Midbrain (tissue), 1 donor: Measurements from ENCODE around the gene ZC3H12A.

ENCODE experiments used
- DNase-seq: peaks from one replicate; lab custom pipeline; 2025; lab: John Stamatoyannopoulos, UW

ZC3H12A gene

DNA sequence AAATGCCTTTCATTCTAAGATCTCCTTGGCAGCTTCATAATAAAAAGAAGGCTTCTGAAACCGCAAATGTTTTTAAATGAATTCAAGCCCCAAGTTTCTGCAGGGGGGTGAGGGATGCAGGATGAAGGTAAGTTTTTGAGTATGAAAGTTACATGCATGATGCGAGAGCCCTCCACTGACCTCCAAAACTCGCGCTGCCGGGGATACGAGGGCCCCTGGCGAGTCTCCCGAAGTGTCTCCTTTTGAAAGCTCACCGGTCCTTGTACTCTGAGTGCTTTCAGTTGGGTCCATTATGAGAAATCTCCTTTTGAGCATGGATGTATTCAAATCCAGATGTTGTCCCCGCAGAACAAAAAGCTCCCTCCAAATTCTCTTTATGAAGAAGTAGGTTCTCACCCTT lies 18.9 kb upstream of the ZC3H12A start:
- DNase-seq = no peak

- DNase-seq = no peak
These were observed 17.8 kb upstream of the ZC3H12A start for GRCh38 chr1:37456614-37457013.

GRCh38 chr1:37458551-37458950 lies 15.8 kb upstream of the ZC3H12A start:
- no peak for DNase-seq

- no peak for DNase-seq
These were observed 12.5 kb upstream of the ZC3H12A start for GRCh38 chr1:37461698-37462436.

DNA sequence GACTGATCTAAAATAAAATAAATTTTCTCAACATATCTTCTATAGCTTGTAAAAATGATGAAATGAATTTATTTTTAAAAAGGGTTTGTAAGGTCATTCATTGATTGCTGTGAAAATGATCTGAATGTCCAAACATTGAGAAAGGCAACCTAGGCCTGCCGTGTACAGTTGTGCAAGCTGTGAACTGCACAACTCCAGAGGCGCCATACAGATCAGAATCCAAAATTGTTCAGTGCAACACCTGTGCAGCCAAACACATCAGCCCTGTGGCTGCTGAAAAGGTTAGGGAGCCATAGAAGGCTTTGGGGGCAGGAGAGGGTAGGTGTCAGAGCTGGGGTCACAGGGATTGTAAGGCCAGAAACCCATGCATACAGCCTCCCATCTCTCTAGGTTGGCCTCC lies 9.9 kb upstream of the ZC3H12A start:
- no peak for DNase-seq

- DNase-seq = peak; percentile 16
These were observed 8.5 kb upstream of the ZC3H12A start for GRCh38 chr1:37465593-37466517.

GRCh38 chr1:37468037-37468436 lies 6.3 kb upstream of the ZC3H12A start:
- DNase-seq = no peak

GRCh38 chr1:37469386-37469785 lies 5.0 kb upstream of the ZC3H12A start:
- no peak for DNase-seq

DNA sequence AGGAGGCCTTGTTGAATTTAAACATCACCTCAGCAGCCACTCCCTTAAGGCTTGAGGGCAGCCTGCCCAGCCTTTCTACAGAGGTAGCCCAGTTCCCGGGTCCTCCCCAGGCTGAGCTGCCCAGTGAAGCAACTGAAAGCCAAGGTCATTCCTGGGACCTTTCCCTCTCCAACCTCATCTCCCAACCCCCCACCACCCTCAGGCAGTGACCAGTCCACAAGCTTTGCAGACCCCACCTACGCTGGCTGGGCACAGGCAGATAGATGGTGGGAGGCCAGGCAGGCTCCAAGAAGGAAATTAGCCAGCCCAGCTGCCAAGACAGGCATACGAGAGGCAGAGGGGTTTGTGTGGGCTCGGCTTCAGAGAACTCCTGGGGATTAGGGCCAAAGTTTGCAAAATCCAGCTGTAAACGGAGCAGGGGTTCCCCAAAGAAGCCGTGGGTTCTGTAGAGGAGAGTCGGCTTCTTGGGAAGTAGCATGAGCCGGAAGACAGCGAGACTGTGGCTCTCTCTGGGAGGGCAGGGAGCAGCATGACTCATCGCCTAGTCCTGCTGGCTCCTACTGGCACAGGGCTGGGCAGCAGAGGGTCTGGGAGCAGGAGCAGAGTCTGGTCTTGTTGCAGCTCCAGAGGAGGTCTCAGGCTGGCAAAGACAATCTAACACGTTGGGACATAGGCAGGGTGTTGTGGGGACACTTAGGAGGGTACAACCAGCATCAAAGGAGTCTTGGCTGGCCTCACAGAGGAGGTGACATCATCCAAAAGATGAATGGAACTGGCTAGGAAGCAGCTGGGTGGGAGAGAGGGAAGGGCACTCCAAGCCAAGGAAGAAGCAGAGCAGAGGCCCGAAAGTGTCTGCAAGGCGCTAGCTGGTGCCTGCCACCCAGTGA lies 2.8 kb upstream of the ZC3H12A start:
- DNase-seq = peak; percentile 79

GRCh38 chr1:37472281-37472680 lies 2.1 kb upstream of the ZC3H12A start:
- DNase-seq = no peak

DNA sequence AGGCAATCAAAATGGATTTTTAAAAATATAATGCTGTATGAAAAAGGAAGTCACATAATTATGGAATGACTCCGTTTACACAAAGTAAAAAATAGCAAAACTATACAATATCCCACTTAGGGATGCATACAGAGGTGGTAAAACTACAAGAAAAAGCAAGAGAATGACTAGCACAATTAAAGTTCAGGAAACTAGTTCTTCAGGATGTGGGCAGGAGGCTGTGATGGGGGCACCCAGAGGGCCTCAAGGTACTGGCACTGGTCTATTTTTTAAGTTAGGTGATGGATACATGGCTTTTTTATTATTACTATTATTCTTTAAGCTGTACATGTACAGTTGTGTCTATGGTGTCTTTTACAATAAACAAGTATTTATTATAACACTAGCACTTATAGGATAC lies 1.4 kb upstream of the ZC3H12A start:
- no peak for DNase-seq

GRCh38 chr1:37473431-37474045 lies 842 bp upstream of the ZC3H12A start:
- DNase-seq = no peak

GRCh38 chr1:37474697-37475379 lies 458 bp downstream of the ZC3H12A start:
- DNase-seq = no peak

DNA sequence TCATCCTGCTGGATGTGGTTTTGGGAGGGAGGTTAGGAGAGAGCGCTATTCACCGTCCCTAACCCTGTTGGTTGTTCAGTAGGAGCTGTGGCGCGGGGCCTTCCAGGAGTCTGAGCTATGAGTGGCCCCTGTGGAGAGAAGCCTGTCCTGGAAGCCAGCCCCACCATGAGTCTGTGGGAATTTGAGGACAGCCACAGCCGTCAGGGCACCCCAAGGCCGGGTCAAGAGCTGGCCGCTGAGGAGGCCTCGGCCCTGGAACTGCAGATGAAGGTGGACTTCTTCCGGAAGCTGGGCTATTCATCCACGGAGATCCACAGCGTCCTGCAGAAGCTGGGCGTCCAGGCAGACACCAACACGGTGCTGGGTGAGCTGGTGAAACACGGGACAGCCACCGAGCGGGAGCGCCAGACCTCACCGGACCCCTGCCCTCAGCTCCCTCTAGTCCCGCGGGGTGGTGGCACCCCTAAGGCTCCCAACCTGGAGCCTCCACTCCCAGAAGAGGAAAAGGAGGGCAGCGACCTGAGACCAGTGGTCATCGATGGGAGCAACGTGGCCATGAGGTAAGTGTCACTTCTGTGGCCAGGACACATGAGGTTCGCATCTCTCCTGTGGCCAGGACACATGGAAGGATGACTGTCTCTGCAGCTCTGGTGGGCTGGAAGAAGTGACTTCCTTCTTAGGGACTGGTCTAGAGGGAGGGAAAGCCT lies 1.2 kb downstream of the ZC3H12A start:
- DNase-seq = no peak

- no peak for DNase-seq
These were observed 1.7 kb downstream of the ZC3H12A start for GRCh38 chr1:37476087-37476452.

DNA sequence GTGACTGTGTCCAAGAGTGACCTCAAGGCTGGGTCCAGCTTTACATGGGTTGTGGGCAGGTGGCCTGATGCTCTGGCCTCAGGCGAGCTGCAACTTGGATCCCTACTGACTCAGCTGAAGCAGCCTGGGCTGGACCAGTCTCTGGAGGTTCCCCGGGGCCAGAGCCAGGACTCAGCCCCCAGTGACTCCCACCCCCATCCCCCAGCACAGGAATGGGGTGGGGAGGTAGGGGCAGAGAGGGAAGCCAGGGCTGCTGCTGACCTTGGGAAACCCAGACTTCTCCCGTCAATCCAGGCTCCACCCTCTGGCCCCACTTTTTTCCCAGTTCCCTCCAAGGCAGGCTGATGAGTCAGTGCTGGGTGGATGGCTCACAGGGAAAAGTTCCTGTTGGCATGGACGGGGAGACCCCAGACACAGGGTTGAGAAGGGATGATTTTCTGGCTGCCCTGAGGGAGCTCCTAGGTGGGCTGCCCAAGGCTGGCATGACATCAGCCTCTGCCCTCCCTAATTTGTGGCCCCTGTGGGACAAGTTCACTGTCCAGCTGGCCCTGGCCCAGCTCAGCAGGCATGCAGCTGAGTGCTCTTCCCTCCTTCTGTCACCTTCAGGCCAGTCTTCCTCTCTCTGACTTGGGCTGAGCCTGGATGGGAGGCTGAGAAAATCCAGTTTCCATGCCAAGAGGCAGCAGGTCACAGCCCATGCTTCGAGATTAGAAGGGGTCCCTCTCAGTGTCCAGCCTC lies 2.2 kb downstream of the ZC3H12A start:
- no peak for DNase-seq

DNA sequence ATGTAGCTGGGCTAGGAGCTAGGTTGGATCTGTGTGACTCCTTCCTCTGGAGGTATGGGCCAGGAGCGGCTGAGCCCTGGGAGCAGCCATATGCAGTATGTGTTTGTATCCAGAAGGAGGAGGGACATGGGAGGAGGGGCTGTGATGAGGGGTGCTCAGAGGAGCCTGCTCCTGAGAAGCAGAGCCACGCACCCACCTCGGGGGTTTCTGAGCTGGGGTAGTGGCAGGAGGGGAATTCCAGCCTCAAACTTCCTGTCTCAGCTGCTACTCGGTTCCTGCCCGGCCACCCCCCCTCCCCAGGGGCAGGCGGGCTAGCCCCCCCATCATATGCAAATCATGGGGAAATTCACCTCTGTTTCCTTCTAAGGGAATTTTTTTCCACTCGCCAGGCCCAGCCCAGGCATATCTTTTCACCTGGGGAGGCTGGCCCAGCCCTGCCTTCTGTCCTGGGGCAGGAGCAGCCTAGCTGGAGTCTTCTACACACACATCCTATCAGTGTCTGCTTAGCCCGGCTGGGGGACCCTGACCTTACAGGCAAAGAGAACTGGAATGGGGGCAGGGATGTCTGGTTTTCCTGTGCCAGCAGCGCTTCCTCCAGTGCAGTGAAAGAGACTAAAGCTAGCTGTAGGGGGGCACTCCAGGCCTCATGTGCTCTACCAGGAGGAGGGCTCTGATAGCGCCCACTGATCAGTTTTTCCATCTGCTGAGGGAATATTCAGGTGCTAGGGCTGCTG lies 3.0 kb downstream of the ZC3H12A start:
- DNase-seq = no peak

DNA sequence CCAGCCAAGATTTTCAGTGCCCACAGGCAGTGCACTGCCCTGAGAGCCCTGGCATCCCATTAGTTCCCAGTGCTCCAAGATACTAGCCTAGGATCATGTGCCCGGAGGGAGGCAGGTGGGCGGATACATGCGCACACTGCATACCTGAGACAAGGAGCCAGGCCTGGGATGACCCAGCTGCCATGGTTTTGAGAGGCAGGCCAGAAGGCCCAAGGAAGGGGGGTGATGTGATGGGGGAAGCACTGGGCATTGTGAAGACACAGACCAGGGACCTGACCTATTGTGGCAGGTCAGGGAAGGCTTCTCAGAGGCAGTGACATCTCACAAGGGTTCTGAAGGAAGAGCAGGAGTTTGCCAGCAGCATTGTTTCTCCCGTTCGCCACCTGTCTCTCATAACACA lies 3.6 kb downstream of the ZC3H12A start:
- no peak for DNase-seq

DNA sequence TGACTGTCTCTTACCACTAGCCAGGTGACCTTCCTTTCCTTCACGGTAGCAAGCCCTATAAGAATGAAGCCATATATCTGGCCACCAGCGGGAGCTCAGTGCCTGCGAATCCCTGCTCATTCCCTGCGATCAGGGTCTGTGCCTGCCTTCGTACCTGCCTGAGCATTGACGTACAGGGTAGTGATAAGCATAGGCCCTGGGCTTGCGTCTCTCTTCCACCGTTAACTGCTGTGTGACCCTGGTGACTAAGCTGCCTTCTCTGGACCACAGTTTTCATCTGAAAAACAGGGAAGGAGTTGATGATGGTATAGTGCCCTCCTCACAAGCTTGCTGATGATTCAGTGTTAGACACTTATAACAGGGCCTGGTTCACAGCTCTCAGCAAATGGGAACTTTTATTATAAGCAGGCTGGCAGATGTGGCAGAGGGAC lies 4.1 kb downstream of the ZC3H12A start:
- DNase-seq = no peak
